HepG2 (cell line): ENCODE data around the gene WWC1. TPM values are rescaled to one million over a fixed set of nuclear protein-coding genes. Genes with fewer than 3 reads are reported as not detected.

ENCODE experiments used
- ATAC-seq: fragments of 200-7000 bp; cut with Tn5 transposase; 3 replicates; pipeline ENCODE4 v1.9.1; 2020; ENCODE audit warnings: mild to moderate bottlenecking, moderate library complexity
- BruUV-seq: library from RNA; stranded (reverse); fragments of 400-500 nt; replicated peaks from 2 replicates; lab custom pipeline; 2021; lab: Mats Ljungman, UMichigan
- CTCF ChIA-PET: fragments of 300-600 bp; formaldehyde crosslinking; extraction: SDS; loops from one replicate; lab custom pipeline; 2021; ENCODE audit warnings: low total read pairs, inconsistent platforms, low intra/inter-chr PET ratio; lab: Yijun Ruan, JAX
- POLR2A ChIA-PET: fragments of 350-600 bp; sonication (Branson Sonifier 250); formaldehyde crosslinking; loops from one replicate; lab custom pipeline; 2020; ENCODE audit warnings: antibody characterized with exemption, inconsistent platforms; lab: Yijun Ruan, JAX
- DNase-seq: peaks from one replicate; pipeline ENCODE4 v3.0.0-alpha.2; 2015; ENCODE audit warnings: low spot score
- FAIRE-seq: peaks from 3 replicates; lab custom pipeline; 2011; peaks lifted over from hg19 to GRCh38; lab: Jason Lieb, UNC
- H2AFZ ChIP-seq: one replicate; pipeline ENCODE4 v1.6.1; 2011; ENCODE audit warnings: low read length, inconsistent platforms
- H3K27ac ChIP-seq: fragments of 300-600 bp; 3 replicates; pipeline ENCODE4 v1.8.0; 2011; ENCODE audit warnings: mixed run types, mild to moderate bottlenecking, mixed read lengths, low read length, inconsistent platforms; ENCODE audit not compliant: insufficient read depth; ENCODE audit errors: extremely low read length
- H3K27me3 ChIP-seq, 2 experiments: fragments of 200-600 bp in 1 of 2; 2 replicates in 1 of 2; 3 replicates in 1 of 2; pipeline versions ENCODE4 v1.6.0 to v1.8.0; 2011; ENCODE audit warnings: low read length in 2 of 2, mild to moderate bottlenecking in 2 of 2, moderate library complexity in 2 of 2, inconsistent platforms in 1 of 2; ENCODE audit not compliant: insufficient read depth in 2 of 2, control insufficient read depth in 1 of 2
- H3K36me3 ChIP-seq, 2 experiments: fragments of 200-600 bp in 1 of 2; replicated peaks in 1 of 2; 2 replicates in 1 of 2; 3 replicates in 1 of 2; pipeline versions ENCODE4 v1.5.1 to v1.8.0; 2011; ENCODE audit warnings: low read length in 2 of 2, inconsistent platforms in 1 of 2; ENCODE audit not compliant: insufficient read depth in 2 of 2, control insufficient read depth in 1 of 2
- H3K4me1 ChIP-seq: 2 replicates; pipeline ENCODE4 v1.5.1; 2012; ENCODE audit warnings: low read length, inconsistent platforms; ENCODE audit not compliant: insufficient read depth
- H3K4me2 ChIP-seq: 2 replicates; pipeline ENCODE4 v1.6.0; 2011; ENCODE audit warnings: low read depth, low read length, inconsistent platforms
- H3K4me3 ChIP-seq, 3 experiments: fragments of 200-600 bp in 1 of 3; sonication (generic), shearing (Covaris generic) in 1 of 3; replicated peaks in 1 of 3; 2 replicates each; pipeline ENCODE4 v1.5.1; 2011 to 2016; ENCODE audit warnings: low read length in 3 of 3, inconsistent platforms in 2 of 3, low read depth in 2 of 3, mild to moderate bottlenecking in 2 of 3, control low read depth in 1 of 3, mixed read lengths in 1 of 3; ENCODE audit not compliant: insufficient read depth in 1 of 3
- H3K79me2 ChIP-seq: one replicate; pipeline ENCODE4 v1.6.1; 2011; ENCODE audit warnings: low read length, inconsistent platforms; ENCODE audit not compliant: insufficient read depth
- H3K9ac ChIP-seq: 2 replicates; pipeline ENCODE4 v1.6.0; 2011; ENCODE audit warnings: mild to moderate bottlenecking, low read depth, low read length, inconsistent platforms; ENCODE audit not compliant: insufficient read depth
- H3K9me3 ChIP-seq: 2 replicates; pipeline ENCODE4 v1.5.1; 2012; ENCODE audit warnings: mild to moderate bottlenecking, low read length
- H4K20me1 ChIP-seq: 2 replicates; pipeline ENCODE4 v1.6.0; 2011; ENCODE audit warnings: inconsistent platforms, mild to moderate bottlenecking, low read length, moderate library complexity; ENCODE audit not compliant: insufficient read depth
- GATAD2A ChIP-seq: IDR thresholded peaks from 2 replicates; pipeline ENCODE4 v1.6.1; 2016
- GTF3A ChIP-seq: sonication (generic); formaldehyde crosslinking; conservative IDR thresholded peaks from 2 replicates; pipeline ENCODE4 v1.4.0; 2020; ENCODE audit warnings: mild to moderate bottlenecking, missing genetic modification reagents
- HMG20A ChIP-seq: IDR thresholded peaks from 2 replicates; pipeline ENCODE4 v1.6.1; 2016; ENCODE audit warnings: borderline replicate concordance
- HNF4A ChIP-seq: sonication (generic); formaldehyde crosslinking; IDR thresholded peaks from 2 replicates; pipeline ENCODE4 v1.4.0; 2020; ENCODE audit warnings: missing genetic modification reagents
- RFX3 ChIP-seq: IDR thresholded peaks from 2 replicates; pipeline ENCODE4 v1.6.1; 2016; ENCODE audit warnings: missing biosample characterization, missing genetic modification reagents
- SALL1 ChIP-seq: sonication (generic); formaldehyde crosslinking; IDR thresholded peaks from 2 replicates; pipeline ENCODE4 v1.8.0; 2022; ENCODE audit warnings: mild to moderate bottlenecking, missing genetic modification reagents
- TBX2 ChIP-seq: sonication (generic); formaldehyde crosslinking; IDR thresholded peaks from 2 replicates; pipeline ENCODE4 v1.5.0; 2020; ENCODE audit warnings: missing genetic modification reagents, mild to moderate bottlenecking, borderline replicate concordance
- TCF7 ChIP-seq: sonication (generic); IDR thresholded peaks from 2 replicates; pipeline ENCODE4 v1.6.1; 2016; ENCODE audit warnings: antibody characterized with exemption, low read depth
- ZNF24 ChIP-seq: fragments of 450-650 bp; IDR thresholded peaks from 2 replicates; pipeline ENCODE4 v1.6.1; 2017; ENCODE audit warnings: antibody characterized with exemption, mild to moderate bottlenecking
- ZNF572 ChIP-seq: sonication (generic); formaldehyde crosslinking; IDR thresholded peaks from 2 replicates; pipeline ENCODE4 v1.5.1; 2020; ENCODE audit warnings: mild to moderate bottlenecking, missing genetic modification reagents
- WGBS: methylation state at CpG from one replicate; pipeline ENCODE4 v1.1.6; 2017; ENCODE audit warnings: low lambda C conversion rate; 5-methylcytosine and 5-hydroxymethylcytosine counted together
- in situ Hi-C: cut with HindIII; loops from 2 replicates; pipeline ENCODE4 v1.10.0; 2017; ENCODE audit warnings: low pct_unique_long_range_greater_than_20kb; ENCODE audit not compliant: extremely low pct_ligation_motif_present
- intact Hi-C: fragments of 100-400 bp; cut with micrococcal nuclease; formaldehyde crosslinking; loops from one replicate; pipeline ENCODE4 v1.10.0; 2022; ENCODE audit not compliant: unreplicated experiment
- polyA plus RNA-seq, 8 experiments: library from polyadenylated mRNA; depleted of rRNA in 3 of 8; stranded (reverse) in 7 of 8; unstranded in 1 of 8; fragments of >200 nt; fragmentation: Illumina TruSeq in 4 of 8; extraction: Trizol in 4 of 8; gene quantifications; 2 replicates each; pipeline versions ENCODE4 v1.2.1 to v1.2.3, GENCODE V29; 2011 to 2016; ENCODE audit warnings: low read depth in 4 of 8, missing spikeins in 1 of 8, mixed read lengths in 1 of 8; ENCODE audit not compliant: insufficient read depth in 1 of 8
- total RNA-seq, 5 experiments: library from RNA; depleted of rRNA; stranded (reverse); fragments of >200 nt; fragmentation: Illumina TruSeq; extraction: Trizol; gene quantifications; 2 replicates each; pipeline ENCODE4 v1.2.3, GENCODE V29; 2016; ENCODE audit warnings: low read depth in 1 of 5
- TF ChIP-seq, protein P1 (sequence below): sonication (generic); formaldehyde crosslinking; IDR thresholded peaks from 2 replicates; pipeline ENCODE4 v1.4.0; 2020; ENCODE audit warnings: mild to moderate bottlenecking, missing genetic modification reagents

The WWC1 gene
- total and polyA plus RNA-seq, 2 of the 13 experiments (the other 11 are each of a cell fraction or from before 2014, with no cell fraction given): 8.3 to 17.9 TPM

DNA sequence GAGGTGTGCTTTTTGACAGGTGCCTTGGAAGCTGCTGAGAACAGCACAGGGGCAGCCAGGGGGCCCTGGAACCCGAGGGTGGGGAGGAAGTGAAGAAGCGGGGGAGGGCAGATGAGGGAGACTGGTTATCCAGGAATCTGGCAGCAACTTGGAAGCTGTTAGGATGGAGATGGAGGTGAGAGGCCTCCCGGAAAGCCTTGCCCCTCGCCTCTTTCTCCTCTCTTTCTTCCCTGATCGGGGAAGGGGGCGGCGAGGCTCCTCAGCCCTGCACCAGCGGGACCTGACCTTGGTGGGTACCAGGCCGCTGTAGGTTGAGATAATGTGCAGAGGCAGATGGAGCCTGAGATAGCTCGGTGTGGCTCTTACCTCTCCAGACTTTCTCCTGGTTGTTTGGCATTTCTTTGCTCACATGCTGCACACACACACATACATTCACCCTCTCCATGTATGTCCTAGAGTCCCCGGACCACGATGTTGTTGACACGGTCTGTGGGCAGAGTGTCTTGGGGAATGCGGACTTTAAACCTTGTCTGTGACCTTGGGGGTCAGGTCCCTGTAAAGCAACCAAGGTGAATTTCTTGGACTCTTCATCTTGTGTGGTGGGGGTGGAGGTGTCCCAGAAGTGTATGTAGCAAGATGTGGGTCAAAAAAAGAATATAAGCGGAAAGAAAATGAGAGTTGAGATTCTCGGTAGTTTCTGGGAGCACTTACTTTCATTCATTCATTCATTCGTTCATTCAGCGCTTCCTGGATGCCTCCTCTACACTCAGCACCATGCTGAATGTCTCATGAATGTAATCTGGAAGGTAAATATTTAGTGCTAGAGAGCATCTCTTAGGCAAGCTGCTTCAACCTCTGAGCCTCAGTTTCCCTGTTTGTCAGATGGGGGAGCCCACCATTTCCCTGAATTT lies 1.6 kb downstream of the WWC1 start:
- 57% methylated on average over 11 of the region's 18 CpGs for WGBS
- peak overlapping the region; percentile 38; the same call in 1 of the 2 replicates for H3K9ac ChIP-seq
- no peak overlapping the region for H3K27ac ChIP-seq
- ChIA-PET CTCF (no interaction called here), POLR2A (interaction anchor here (0.8 to 5.0 kb wide), 8 partner anchors 10 to 72 kb away, joined by 3 to 44 read pairs (median 5); no protein-coding TSS in a partner anchor)
- peaks cover 0 to 2% of the 10 kb centered on the region in 2 experiments; a peak in 1 of 5 replicates for H3K36me3 ChIP-seq
- no TSS peak for BruUV-seq
- DNase-seq (no peak), FAIRE-seq (no peak), ATAC-seq (no peak)
- H2AFZ ChIP-seq: no peak overlapping the region
- peak overlapping the region; percentile 80 to 84 (median 82); a peak in 5 of 6 replicates for H3K4me3 ChIP-seq
- in situ Hi-C loops: no loop called here
- H3K4me1 ChIP-seq: peaks cover 76% of the 10 kb centered on the region
- H3K4me2 ChIP-seq: peak overlapping the region; percentile 76
- no peaks in the 10 kb centered on the region for H3K9me3 ChIP-seq
- H3K27me3 ChIP-seq: no peaks in the 10 kb centered on the region
- TF ChIP-seq RFX3 (CRISPR knock-in tag) (no peak), TCF7 (0 out of 2 replicates have a peak, but pooled peaks have one; percentile 17), TBX2 (CRISPR knock-in tag) (0 out of 2 replicates have a peak, but pooled peaks have one; percentile 33), GTF3A (0 out of 2 replicates have a peak, but pooled peaks have one; percentile 22), HMG20A (CRISPR knock-in tag) (no peak), HNF4A (CRISPR knock-in tag) (peak; percentile 58), ZNF24 (peak; percentile 76; the same call in 1 of the 2 replicates), ZNF572 (CRISPR knock-in tag) (0 out of 2 replicates have a peak, but pooled peaks have one; percentile 36), SALL1 (no peak), GATAD2A (CRISPR knock-in tag) (0 out of 2 replicates have a peak, but pooled peaks have one; percentile 17)
- TF ChIP-seq, protein P1, sequence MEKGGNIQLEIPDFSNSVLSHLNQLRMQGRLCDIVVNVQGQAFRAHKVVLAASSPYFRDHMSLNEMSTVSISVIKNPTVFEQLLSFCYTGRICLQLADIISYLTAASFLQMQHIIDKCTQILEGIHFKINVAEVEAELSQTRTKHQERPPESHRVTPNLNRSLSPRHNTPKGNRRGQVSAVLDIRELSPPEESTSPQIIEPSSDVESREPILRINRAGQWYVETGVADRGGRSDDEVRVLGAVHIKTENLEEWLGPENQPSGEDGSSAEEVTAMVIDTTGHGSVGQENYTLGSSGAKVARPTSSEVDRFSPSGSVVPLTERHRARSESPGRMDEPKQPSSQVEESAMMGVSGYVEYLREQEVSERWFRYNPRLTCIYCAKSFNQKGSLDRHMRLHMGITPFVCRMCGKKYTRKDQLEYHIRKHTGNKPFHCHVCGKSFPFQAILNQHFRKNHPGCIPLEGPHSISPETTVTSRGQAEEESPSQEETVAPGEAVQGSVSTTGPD: no peak
- TF ChIP-seq, all 625 proteins: peak for 7
- intact Hi-C loops: loop anchor here (1.0 to 5.0 kb wide), 3 partner anchors 34 to 129 kb away; no protein-coding TSS in a partner anchor
- no peaks in the 10 kb centered on the region for H4K20me1 ChIP-seq
- peaks cover 23% of the 10 kb centered on the region for H3K79me2 ChIP-seq
